PFSK-1 (cell line): ENCODE results near the gene TNFSF15.

Source experiments
- FOXP2 ChIP-seq: optimal IDR thresholded peaks from 2 replicates; pipeline ENCODE3; 2011; ENCODE audit warnings: borderline replicate concordance, control low read depth, inconsistent platforms; ENCODE audit not compliant: insufficient read depth; ENCODE audit errors: extremely low read length, extremely low read depth
- POLR2AphosphoS5 ChIP-seq: IDR thresholded peaks from 2 replicates; pipeline ENCODE4 v1.6.1; 2012; ENCODE audit warnings: low read depth, mild to moderate bottlenecking, control low read depth, low read length, moderate library complexity
- REST ChIP-seq, 2 experiments: IDR thresholded peaks; 2 replicates each; pipeline versions ENCODE4 v1.6.1 to v1.8.0; 2011 to 2012; ENCODE audit warnings: low read depth in 2 of 2, low read length in 2 of 2, control low read depth in 1 of 2, inconsistent platforms in 1 of 2, mild to moderate bottlenecking in 1 of 2, moderate library complexity in 1 of 2; ENCODE audit not compliant: insufficient read depth in 1 of 2
- SIN3A ChIP-seq: IDR thresholded peaks from 2 replicates; pipeline ENCODE4 v1.6.1; 2012; ENCODE audit warnings: mild to moderate bottlenecking, low read length, moderate library complexity, borderline replicate concordance; ENCODE audit not compliant: insufficient read depth
- TAF1 ChIP-seq: IDR thresholded peaks from 2 replicates; pipeline ENCODE4 v1.6.1; 2012; ENCODE audit warnings: low read length, control low read depth, borderline replicate concordance; ENCODE audit not compliant: insufficient read depth

TNFSF15 gene

GRCh38 chr9:114825126-114825795 lies 19.4 kb upstream of the TNFSF15 start:
- TF ChIP-seq FOXP2, result no peak
- no peak for TF ChIP-seq SIN3A
- no peak for TF ChIP-seq POLR2AphosphoS5
- TF ChIP-seq REST (IDR thresholded peaks at IDR 0.05; ENCODE audit: insufficient read depth in 1 of 2, low read depth in 2 of 2, low read length in 2 of 2), result no peak
- no peak for TF ChIP-seq TAF1

DNA sequence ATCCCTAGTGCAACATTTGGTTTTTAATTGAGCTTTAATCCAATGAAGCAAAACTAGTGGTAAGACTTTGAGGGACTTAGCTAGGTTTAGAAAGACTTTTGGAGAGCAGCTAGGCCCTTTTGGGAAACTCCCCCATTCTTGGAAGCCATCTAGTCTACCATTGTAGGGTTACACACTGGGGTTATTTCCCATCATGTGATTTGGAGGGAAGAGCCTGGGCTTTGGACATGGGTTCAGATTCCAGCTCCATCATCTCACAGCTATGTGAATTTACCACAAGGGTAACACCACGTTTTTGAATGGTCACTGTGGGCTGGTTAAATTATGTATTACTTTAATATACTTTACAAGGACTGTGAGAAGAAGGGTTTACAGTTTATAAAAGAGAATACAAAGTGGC lies 18.3 kb upstream of the TNFSF15 start:
- TF ChIP-seq POLR2AphosphoS5, result no peak
- no peak for TF ChIP-seq FOXP2
- TF ChIP-seq TAF1, result no peak
- no peak for TF ChIP-seq REST (IDR thresholded peaks at IDR 0.05; ENCODE audit: insufficient read depth in 1 of 2, low read depth in 2 of 2, low read length in 2 of 2)
- TF ChIP-seq SIN3A, result no peak

GRCh38 chr9:114823441-114823840 lies 17.6 kb upstream of the TNFSF15 start:
- TF ChIP-seq FOXP2, result no peak
- no peak for TF ChIP-seq REST (IDR thresholded peaks at IDR 0.05; ENCODE audit: insufficient read depth in 1 of 2, low read depth in 2 of 2, low read length in 2 of 2)
- TF ChIP-seq SIN3A, result no peak
- no peak for TF ChIP-seq TAF1
- no peak for TF ChIP-seq POLR2AphosphoS5

DNA sequence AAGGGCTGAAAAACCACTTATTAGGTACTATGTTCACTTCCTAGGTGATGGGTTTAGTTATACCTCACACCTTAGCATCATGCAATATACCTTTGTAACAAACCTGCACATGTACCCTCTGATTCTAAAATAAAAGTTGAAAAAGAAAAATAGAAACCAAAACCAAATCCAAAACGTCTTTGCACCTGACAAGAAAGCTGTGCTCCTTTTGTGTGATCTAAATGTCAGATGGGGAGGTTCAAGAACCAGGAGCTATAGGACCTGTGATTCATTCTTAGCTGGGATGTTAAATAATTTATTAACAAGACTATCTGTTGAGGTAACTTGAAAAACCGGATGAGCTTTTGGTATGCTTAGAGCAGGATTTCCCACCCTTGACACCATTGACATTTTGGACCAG lies 16.9 kb upstream of the TNFSF15 start:
- TF ChIP-seq POLR2AphosphoS5 (no peak), FOXP2 (no peak), TAF1 (no peak), REST (IDR thresholded peaks at IDR 0.05; ENCODE audit: insufficient read depth in 1 of 2, low read depth in 2 of 2, low read length in 2 of 2) (no peak), SIN3A (no peak)
